ENCODE measurements around the gene B4GALNT2. TPM values are rescaled to one million over a fixed set of nuclear protein-coding genes. Genes with fewer than 3 reads are reported as not detected.
A peak's percentile ranks its signal among the peaks of the same experiment; 100 is the strongest.

Gene B4GALNT2
- total and polyA plus RNA-seq, 2 of the 13 experiments (the other 11 are each of a cell fraction or from before 2014, with no cell fraction given), result not detected

- TF ChIP-seq MAF1 (CRISPR knock-in tag; IDR thresholded peaks at IDR 0.05; ENCODE audit: borderline replicate concordance) (peak; percentile 99), ZNF280B (CRISPR knock-in tag; IDR thresholded peaks at IDR 0.05; ENCODE audit: borderline replicate concordance) (0 out of 2 replicates have a peak, but pooled peaks have one; percentile 35), STAT6 (CRISPR knock-in tag; IDR thresholded peaks at IDR 0.05; ENCODE audit: borderline replicate concordance) (0 out of 2 replicates have a peak, but pooled peaks have one; percentile 13), AGO1 (IDR thresholded peaks at IDR 0.05; ENCODE audit: low read depth, low read length, poor library complexity, severe bottlenecking) (peak; percentile 79), ERF (CRISPR knock-in tag; IDR thresholded peaks at IDR 0.05) (peak; percentile 73), NCOR1 (IDR thresholded peaks at IDR 0.05; ENCODE audit: borderline replicate concordance, low read length) (peak; percentile 92), ZMYM2 (CRISPR knock-in tag; IDR thresholded peaks at IDR 0.05) (peak; percentile 93; the same call in 1 of the 2 replicates), MED1 (CRISPR knock-in tag; IDR thresholded peaks at IDR 0.05) (peak; percentile 67), SSRP1 (CRISPR knock-in tag; IDR thresholded peaks at IDR 0.05) (peak; percentile 98), ZNF441 (CRISPR knock-in tag; IDR thresholded peaks at IDR 0.05; ENCODE audit: borderline replicate concordance) (peak; percentile 62), CREBL2 (CRISPR knock-in tag; IDR thresholded peaks at IDR 0.05; ENCODE audit: borderline replicate concordance) (peak; percentile 95), ARNT2 (CRISPR knock-in tag; IDR thresholded peaks at IDR 0.05; ENCODE audit: low read depth) (peak; percentile 99)
- TF ChIP-seq, protein P1, sequence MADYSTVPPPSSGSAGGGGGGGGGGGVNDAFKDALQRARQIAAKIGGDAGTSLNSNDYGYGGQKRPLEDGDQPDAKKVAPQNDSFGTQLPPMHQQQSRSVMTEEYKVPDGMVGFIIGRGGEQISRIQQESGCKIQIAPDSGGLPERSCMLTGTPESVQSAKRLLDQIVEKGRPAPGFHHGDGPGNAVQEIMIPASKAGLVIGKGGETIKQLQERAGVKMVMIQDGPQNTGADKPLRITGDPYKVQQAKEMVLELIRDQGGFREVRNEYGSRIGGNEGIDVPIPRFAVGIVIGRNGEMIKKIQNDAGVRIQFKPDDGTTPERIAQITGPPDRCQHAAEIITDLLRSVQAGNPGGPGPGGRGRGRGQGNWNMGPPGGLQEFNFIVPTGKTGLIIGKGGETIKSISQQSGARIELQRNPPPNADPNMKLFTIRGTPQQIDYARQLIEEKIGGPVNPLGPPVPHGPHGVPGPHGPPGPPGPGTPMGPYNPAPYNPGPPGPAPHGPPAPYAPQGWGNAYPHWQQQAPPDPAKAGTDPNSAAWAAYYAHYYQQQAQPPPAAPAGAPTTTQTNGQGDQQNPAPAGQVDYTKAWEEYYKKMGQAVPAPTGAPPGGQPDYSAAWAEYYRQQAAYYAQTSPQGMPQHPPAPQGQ (CRISPR knock-in tag; IDR thresholded peaks at IDR 0.05; ENCODE audit: borderline replicate concordance), result no peak; the same call in 1 of the 2 replicates
- TF ChIP-seq, protein P2, sequence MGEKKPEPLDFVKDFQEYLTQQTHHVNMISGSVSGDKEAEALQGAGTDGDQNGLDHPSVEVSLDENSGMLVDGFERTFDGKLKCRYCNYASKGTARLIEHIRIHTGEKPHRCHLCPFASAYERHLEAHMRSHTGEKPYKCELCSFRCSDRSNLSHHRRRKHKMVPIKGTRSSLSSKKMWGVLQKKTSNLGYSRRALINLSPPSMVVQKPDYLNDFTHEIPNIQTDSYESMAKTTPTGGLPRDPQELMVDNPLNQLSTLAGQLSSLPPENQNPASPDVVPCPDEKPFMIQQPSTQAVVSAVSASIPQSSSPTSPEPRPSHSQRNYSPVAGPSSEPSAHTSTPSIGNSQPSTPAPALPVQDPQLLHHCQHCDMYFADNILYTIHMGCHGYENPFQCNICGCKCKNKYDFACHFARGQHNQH (CRISPR knock-in tag; IDR thresholded peaks at IDR 0.05), result peak; percentile 54
Observed at GRCh38 chr17:49191917-49192741, 59.6 kb downstream of the B4GALNT2 start (continued).
